Endodermal cell (in vitro differentiated cells): Measurements from ENCODE around the gene TRHDE. TPM values are rescaled to one million over a fixed set of nuclear protein-coding genes. Genes with fewer than 3 reads are reported as not detected.

Experiments used
- DNase-seq: peaks from one replicate; pipeline ENCODE4 v3.0.0-alpha.2; 2017
- H3K27ac ChIP-seq: 2 replicates; pipeline ENCODE4 v1.5.1; 2013; ENCODE audit warnings: mild to moderate bottlenecking, low read depth, low read length, moderate library complexity
- H3K27me3 ChIP-seq: 2 replicates; pipeline ENCODE4 v1.6.1; 2013; ENCODE audit warnings: mild to moderate bottlenecking, low read length, moderate library complexity; ENCODE audit not compliant: insufficient read depth, control insufficient read depth, poor library complexity, severe bottlenecking
- H3K36me3 ChIP-seq: 2 replicates; pipeline ENCODE4 v1.7.0; 2013; ENCODE audit warnings: mild to moderate bottlenecking, low read length, moderate library complexity; ENCODE audit not compliant: control insufficient read depth, insufficient read depth
- H3K4me1 ChIP-seq: one replicate; pipeline ENCODE4 v1.7.0; 2013; ENCODE audit warnings: low read length; ENCODE audit not compliant: control insufficient read depth, insufficient read depth
- H3K4me3 ChIP-seq: 2 replicates; pipeline ENCODE4 v1.5.1; 2013; ENCODE audit warnings: mild to moderate bottlenecking, low read length, moderate library complexity
- H3K9ac ChIP-seq: 2 replicates; pipeline ENCODE4 v1.6.1; 2013; ENCODE audit warnings: mild to moderate bottlenecking, low read length, moderate library complexity; ENCODE audit not compliant: poor library complexity, severe bottlenecking; ENCODE audit errors: extremely low read depth
- H3K9me3 ChIP-seq: 2 replicates; pipeline ENCODE4 v1.6.1; 2013; ENCODE audit warnings: mild to moderate bottlenecking, low read length, moderate library complexity; ENCODE audit not compliant: control insufficient read depth
- H3K27ac Mint-ChIP-seq: 2 replicates; pipeline ENCODE4 v1.8.0; 2020; ENCODE audit warnings: mixed read lengths
- H3K27me3 Mint-ChIP-seq: 2 replicates; pipeline ENCODE4 v1.8.0; 2021; ENCODE audit warnings: mild to moderate bottlenecking, mixed read lengths; ENCODE audit not compliant: insufficient read depth
- H3K36me3 Mint-ChIP-seq: 2 replicates; pipeline ENCODE4 v1.8.0; 2020; ENCODE audit warnings: low read depth, mixed read lengths
- H3K4me1 Mint-ChIP-seq: 2 replicates; pipeline ENCODE4 v1.8.0; 2020; ENCODE audit warnings: mixed read lengths
- H3K4me3 Mint-ChIP-seq: 2 replicates; pipeline ENCODE4 v1.8.0; 2020; ENCODE audit warnings: mild to moderate bottlenecking, moderate library complexity, mixed read lengths
- H3K9me3 Mint-ChIP-seq: 2 replicates; pipeline ENCODE4 v1.8.0; 2020; ENCODE audit warnings: mild to moderate bottlenecking, mixed read lengths
- CTCF ChIP-seq: fragments of 200-600 bp; sonication (generic); conservative IDR thresholded peaks from 2 replicates; pipeline ENCODE4 v1.5.0; 2021; ENCODE audit warnings: antibody characterized with exemption, mild to moderate bottlenecking
- WGBS, 2 experiments: methylation state at CpG; one replicate each; pipeline versions ENCODE4 v1.1.5 to v1.1.7; 2013; ENCODE audit warnings: missing lambda C conversion rate in 2 of 2, mixed read lengths in 1 of 2; ENCODE audit not compliant: insufficient coverage in 1 of 2, insufficient read length in 1 of 2; 5-methylcytosine and 5-hydroxymethylcytosine counted together
- total RNA-seq, 2 donors: library from RNA; stranded (reverse); fragmentation: NEBNext Ultra II Directional in 1 of 2; extraction: Animal tissue kit (Norgen Biotek cat#: 25700) in 1 of 2; gene quantifications; 2 replicates in 1 of 2; 3 replicates in 1 of 2; pipeline ENCODE4 v1.2.1, GENCODE V29; 2021

TRHDE gene
- total RNA-seq, 2 donors from 2014 or later = 0.20 to 1.2 TPM

GRCh38 chr12:72390146-72390545 is 118.0 kb downstream of the TRHDE start:
- no peak for DNase-seq
- Histone ChIP-seq H3K27ac (no peak overlapping the region), H3K4me3 (no peak overlapping the region)

DNA sequence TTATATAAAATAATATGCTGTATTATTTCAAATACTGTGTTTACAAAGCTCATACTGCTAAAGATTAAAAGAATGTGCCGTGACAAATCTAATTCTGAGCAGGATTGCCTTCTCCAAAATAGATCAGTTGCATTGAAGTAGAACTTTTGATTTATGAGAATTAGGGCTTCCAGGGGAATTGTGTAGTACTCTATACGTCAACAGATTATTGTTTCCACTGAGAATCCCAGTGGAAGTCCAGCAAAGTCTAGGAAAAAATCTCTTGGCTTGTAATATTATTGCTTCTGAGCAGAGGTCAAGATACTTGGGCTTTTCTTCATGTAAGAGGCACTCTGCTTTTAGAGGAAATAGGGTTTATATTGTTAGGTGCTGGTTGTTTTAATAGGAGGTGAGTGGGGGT is 133.9 kb downstream of the TRHDE start:
- H3K27ac Mint-ChIP-seq = no peak overlapping the region
- no peaks in the 10 kb centered on the region for H3K4me1 Mint-ChIP-seq
- H3K9me3 Mint-ChIP-seq = no peaks in the 10 kb centered on the region
- no peak overlapping the region for H3K4me3 Mint-ChIP-seq
- TF ChIP-seq CTCF = no peak
- Histone ChIP-seq H3K9me3 (no peaks in the 10 kb centered on the region), H3K9ac (no peak overlapping the region), H3K27ac (no peak overlapping the region), H3K27me3 (no peaks in the 10 kb centered on the region), H3K4me3 (no peak overlapping the region), H3K4me1 (no peaks in the 10 kb centered on the region), H3K36me3 (no peaks in the 10 kb centered on the region)
- DNase-seq = no peak
- H3K36me3 Mint-ChIP-seq = no peaks in the 10 kb centered on the region
- no peaks in the 10 kb centered on the region for H3K27me3 Mint-ChIP-seq
- WGBS, 2 experiments = 93 to 100% methylated on average over 1 to 2 of the region's 2 CpGs

More at GRCh38 chr12:72390146-72390545, 118.0 kb downstream of the TRHDE start:
- Mint-ChIP-seq H3K27me3 (no peaks in the 10 kb centered on the region), H3K27ac (no peak overlapping the region), H3K4me1 (peaks cover 5% of the 10 kb centered on the region), H3K9me3 (no peaks in the 10 kb centered on the region), H3K4me3 (no peak overlapping the region), H3K36me3 (no peaks in the 10 kb centered on the region)
- 100% methylated on average over 1 of the region's 1 CpG; no CpG with 5 or more reads in 1 of the 2 experiments for WGBS, 2 experiments
- Histone ChIP-seq H3K4me1 (no peaks in the 10 kb centered on the region), H3K27me3 (no peaks in the 10 kb centered on the region), H3K36me3 (no peaks in the 10 kb centered on the region), H3K9me3 (no peaks in the 10 kb centered on the region), H3K9ac (no peak overlapping the region)
- no peak for TF ChIP-seq CTCF

DNA sequence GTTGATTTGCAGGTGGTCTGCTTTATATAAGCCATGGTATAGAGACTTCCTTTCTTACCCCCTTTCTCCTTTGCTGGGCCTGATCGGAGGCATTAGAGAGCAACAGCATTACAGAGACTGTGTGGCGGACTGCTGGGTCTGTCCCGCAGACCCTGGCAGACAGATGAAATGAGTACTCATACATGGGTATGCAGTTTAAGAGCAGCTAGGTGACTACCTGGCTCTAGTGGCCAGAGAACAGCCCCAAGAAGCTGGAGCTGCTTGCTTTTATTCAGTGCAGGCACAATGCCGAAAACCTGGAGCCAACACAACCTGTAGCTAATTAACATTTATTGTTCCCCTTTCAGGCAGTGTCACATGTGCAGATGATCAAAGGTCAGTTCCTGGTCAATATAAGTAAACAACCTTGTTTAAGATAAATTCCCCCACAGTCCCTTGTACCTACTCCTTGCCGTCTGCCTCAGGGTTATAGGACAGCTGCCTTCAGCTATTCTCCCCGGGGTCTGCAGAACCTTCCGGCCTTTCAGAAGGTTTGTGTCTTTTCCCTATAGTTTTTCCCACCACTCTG is 160.0 kb downstream of the TRHDE start:
- Histone ChIP-seq H3K27ac (no peak overlapping the region), H3K4me1 (no peaks in the 10 kb centered on the region), H3K36me3 (no peaks in the 10 kb centered on the region), H3K4me3 (no peak overlapping the region), H3K27me3 (no peaks in the 10 kb centered on the region), H3K9me3 (no peaks in the 10 kb centered on the region), H3K9ac (no peak overlapping the region)
- DNase-seq = peak; percentile 43
- 89 to 95% methylated on average over 4 to 7 of the region's 7 CpGs for WGBS, 2 experiments
- no peaks in the 10 kb centered on the region for H3K27me3 Mint-ChIP-seq
- no peak for TF ChIP-seq CTCF
- H3K36me3 Mint-ChIP-seq = no peaks in the 10 kb centered on the region
- H3K4me3 Mint-ChIP-seq = no peak overlapping the region
- H3K27ac Mint-ChIP-seq = no peak overlapping the region
- peaks cover 8% of the 10 kb centered on the region for H3K4me1 Mint-ChIP-seq
- H3K9me3 Mint-ChIP-seq = peaks cover 4% of the 10 kb centered on the region
